ENCODE measurements around the gene RNF141.

DNA sequence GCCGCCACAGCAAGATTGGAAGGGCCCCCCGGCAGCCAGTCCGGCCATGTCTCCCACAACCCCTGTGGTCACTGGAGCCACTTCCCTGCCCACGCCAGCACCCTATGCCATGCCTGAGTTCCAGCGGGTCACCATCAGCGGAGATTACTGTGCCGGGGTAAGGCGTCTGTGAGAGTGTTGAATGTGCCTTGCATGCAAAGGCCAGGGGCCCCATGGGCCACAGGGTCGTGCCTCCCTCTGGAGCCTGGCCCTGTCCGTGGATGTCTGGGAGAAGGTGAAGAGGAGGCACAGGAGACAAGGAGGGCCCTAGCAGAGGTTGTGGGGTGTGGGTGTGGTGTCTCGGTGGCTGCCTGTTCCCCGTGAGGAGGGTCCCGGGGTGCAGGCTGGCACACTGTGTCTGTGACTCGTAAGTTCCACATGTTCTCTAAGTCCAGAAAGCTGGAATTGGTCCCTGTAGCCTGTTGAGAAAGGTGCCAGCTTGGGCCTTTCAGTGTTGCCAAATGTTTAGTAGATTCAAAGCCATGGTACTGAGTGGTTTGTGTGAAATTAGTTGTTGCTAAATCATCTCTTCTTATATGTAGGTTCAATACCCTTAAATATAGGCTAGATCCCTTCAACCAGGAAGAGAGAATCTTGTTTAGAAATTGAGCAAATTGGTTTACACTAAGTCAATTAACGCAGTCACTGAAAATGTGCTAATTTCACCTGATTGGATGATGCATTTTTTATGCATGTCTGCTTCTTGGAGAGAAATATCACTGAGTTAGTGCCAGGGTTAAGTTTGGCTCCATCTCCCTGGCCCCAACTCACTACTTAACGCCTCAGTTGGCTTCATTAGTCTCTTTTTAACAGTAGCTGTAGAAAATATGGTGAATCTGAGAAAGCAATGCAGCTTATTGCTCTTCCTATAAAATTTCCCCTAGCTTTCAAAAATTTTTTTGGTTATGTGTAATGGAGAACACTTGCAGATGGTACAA, 62.1 kb downstream of the RNF141 start:
- TF ChIP-seq, protein P1, sequence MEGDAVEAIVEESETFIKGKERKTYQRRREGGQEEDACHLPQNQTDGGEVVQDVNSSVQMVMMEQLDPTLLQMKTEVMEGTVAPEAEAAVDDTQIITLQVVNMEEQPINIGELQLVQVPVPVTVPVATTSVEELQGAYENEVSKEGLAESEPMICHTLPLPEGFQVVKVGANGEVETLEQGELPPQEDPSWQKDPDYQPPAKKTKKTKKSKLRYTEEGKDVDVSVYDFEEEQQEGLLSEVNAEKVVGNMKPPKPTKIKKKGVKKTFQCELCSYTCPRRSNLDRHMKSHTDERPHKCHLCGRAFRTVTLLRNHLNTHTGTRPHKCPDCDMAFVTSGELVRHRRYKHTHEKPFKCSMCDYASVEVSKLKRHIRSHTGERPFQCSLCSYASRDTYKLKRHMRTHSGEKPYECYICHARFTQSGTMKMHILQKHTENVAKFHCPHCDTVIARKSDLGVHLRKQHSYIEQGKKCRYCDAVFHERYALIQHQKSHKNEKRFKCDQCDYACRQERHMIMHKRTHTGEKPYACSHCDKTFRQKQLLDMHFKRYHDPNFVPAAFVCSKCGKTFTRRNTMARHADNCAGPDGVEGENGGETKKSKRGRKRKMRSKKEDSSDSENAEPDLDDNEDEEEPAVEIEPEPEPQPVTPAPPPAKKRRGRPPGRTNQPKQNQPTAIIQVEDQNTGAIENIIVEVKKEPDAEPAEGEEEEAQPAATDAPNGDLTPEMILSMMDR (IDR thresholded peaks at IDR 0.05) = no peak
- no peak for TF ChIP-seq REST (IDR thresholded peaks at IDR 0.05; ENCODE audit: low read depth, low read length)
- no peak for TF ChIP-seq SMC3 (IDR thresholded peaks at IDR 0.05; ENCODE audit: low read depth, low read length)
- no peak for TF ChIP-seq NFIC (IDR thresholded peaks at IDR 0.05; ENCODE audit: borderline replicate concordance)
- TF ChIP-seq, protein P2, sequence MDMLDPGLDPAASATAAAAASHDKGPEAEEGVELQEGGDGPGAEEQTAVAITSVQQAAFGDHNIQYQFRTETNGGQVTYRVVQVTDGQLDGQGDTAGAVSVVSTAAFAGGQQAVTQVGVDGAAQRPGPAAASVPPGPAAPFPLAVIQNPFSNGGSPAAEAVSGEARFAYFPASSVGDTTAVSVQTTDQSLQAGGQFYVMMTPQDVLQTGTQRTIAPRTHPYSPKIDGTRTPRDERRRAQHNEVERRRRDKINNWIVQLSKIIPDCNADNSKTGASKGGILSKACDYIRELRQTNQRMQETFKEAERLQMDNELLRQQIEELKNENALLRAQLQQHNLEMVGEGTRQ (IDR thresholded peaks at IDR 0.05; ENCODE audit: borderline replicate concordance, low read depth, low read length) = no peak
- no peak for TF ChIP-seq TEAD4 (IDR thresholded peaks at IDR 0.05; ENCODE audit: borderline replicate concordance, insufficient read depth)
- no peak for TF ChIP-seq EZH2phosphoT487 (IDR thresholded peaks at IDR 0.05; ENCODE audit: borderline replicate concordance, low read depth)
- no peak for TF ChIP-seq GABPA (IDR thresholded peaks at IDR 0.05; ENCODE audit: low read depth)
- TF ChIP-seq RCOR1 (IDR thresholded peaks at IDR 0.05; ENCODE audit: low read length) = no peak
- TF ChIP-seq POLR2AphosphoS5 (IDR thresholded peaks at IDR 0.05; ENCODE audit: low read depth, low read length) = no peak
- TF ChIP-seq TAF1 (IDR thresholded peaks at IDR 0.05; ENCODE audit: borderline replicate concordance, low read depth, low read length) = no peak

Data from SK-N-SH (cell line).